T-helper 9 cell (primary cell): ENCODE data around the gene EGFLAM.
"Not testable (repeated sequence)": the region's sequence is repeated elsewhere in the genome, so short reads cannot be mapped to it uniquely, and the experiment has no call there.

ENCODE experiments used
- DNase-seq: peaks from one replicate; pipeline ENCODE4 v3.0.0-alpha.2; 2020

Gene EGFLAM

DNA sequence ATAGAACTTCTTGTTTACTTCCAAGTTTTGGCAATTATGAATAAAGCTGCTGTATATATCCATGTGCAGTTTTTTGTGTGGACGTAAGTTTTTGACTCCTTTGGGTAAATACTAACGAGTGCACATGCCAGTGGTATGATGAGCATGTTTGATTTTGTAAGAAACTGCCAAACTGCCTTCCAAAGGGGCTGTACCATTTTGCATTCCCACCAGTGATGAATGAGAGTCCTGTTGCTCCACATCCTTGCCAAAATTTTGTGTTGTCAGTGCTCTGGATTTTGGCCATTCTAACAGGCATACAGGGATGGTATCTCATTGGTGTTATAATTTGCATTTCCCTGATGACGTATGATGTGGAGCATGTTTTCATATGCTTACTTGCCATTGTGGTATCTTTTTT is 73.5 kb downstream of the EGFLAM start:
- DNase-seq = no peak

DNA sequence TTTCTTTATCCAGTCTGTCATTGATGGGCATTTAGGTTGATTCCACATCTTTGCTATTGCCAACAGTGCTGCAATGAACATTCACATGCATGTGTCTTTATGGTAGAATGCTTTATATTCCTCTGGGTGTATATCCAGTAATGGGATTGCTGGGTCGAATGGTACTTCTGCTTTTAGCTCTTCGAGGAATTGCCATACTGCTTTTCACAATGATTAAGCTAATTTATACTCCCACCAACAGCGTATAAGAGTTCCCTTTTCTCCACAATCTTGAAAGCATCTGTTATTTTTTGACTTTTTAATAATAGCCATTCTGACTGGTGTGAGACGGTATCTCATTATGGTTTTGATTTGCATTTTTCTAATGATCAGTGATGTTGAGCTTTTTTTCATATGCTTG is 74.8 kb downstream of the EGFLAM start:
- not testable (repeated sequence) for DNase-seq

DNA sequence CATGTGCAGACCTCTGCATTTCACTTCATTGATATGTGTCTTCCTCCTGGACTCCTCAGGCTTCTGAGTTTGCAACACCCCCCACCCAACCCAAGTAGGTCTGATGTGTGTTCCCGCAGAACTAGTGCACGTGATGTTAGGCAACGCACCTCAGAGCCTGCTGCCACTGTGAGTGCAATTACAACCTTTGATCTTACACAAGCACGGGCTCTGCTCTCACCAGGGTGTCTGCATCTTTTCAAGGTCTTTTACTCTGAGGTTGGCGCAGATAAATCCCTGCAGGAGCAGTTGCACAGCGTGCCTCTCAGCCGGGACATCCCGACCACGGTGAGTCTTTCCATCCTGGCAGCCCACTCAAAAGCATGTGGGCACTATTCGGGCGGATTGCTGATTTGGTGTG is 80.1 kb downstream of the EGFLAM start:
- DNase-seq = no peak

DNA sequence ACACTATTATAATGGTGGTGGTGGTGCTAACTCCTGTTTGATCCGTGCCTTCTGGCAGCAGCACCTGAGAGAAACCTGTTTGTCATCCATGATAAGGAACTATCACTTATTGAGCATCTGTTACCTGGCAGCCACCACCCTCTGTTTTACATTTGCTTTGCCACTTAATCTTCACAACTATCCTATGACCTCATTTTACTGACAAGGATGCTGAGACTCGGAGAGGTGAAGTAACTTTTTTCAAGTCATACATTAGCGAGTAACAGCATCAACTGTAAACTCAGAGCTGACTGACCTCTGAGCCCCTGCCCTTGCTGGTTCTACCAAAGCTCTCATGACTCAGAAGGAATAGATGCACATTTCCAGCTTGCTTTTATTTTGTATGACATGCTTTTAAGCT is 81.1 kb downstream of the EGFLAM start:
- DNase-seq = no peak

DNA sequence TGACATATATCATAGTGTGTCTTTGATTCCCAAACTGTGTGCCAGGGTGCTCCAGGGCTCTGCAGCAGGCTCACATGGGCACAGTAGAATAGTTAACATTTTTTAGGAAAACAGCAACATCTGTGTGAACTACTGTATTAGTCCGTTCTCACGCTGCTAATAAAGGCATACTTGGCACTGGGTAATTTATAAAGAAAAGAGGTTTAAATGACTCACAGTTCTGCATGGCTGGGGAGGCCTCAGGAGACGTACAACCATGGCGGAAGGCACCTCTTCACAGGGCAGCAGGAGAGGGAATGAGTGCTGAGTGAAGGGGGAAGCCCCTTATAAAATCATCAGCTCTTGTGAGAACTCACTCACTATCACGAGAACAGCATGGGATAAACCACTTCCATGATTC is 82.7 kb downstream of the EGFLAM start:
- no peak for DNase-seq

DNA sequence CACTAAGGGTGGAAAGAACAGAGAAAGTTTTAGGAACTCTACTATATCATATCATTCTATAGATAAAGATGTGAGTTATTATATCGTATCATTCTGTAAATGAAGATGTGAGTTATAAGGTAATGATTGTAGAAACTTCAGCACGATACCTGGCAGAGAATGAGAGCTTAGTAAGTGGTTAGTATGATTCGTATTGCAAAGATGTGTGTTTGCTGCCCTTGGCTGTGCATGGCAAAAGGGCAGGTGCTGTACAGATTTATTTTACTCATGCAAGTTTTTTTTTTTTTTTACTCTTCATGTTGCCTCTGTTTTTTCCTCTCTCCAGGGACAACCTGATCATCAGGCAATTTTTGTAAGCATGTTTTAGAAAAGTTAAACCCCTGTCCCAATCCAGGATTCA is 83.3 kb downstream of the EGFLAM start:
- no peak for DNase-seq

DNA sequence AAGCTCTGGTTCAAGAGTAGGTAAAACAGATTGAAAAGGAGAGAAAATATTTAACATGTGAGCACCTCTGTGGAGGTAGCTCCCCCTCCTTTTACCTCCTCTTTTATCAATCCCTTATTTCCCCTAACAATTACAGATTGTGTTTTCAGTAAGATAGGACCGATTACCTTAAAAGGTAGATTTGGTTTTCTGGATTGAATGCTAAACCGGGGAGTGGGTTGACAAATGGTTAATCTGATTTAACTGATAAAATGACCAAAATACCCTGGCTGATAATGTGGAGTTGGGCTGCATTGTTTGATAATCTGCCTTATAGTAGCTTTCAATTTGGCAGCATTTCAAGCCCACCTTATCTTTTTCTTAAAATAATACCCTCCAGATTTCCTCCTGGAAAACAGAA is 83.9 kb downstream of the EGFLAM start:
- no peak for DNase-seq

DNA sequence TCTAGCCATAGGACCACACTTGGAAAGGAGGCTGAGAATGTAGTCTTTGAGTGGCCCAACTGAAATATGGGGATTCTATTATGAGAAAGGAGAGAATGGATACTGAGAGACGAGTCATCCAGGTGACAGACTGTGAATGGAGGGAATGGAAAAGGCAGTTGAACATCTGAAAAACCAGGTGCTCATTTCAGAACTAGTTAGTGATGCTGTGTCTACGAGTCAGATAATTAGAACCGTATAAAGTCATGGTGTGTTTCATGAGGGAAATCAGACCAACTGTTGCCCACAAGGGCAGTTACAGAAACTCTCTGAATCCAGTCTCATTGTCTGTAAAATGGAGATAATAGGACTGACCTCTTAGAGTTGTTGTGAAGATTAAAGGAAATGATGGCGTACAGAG is 86.5 kb downstream of the EGFLAM start:
- DNase-seq = no peak

DNA sequence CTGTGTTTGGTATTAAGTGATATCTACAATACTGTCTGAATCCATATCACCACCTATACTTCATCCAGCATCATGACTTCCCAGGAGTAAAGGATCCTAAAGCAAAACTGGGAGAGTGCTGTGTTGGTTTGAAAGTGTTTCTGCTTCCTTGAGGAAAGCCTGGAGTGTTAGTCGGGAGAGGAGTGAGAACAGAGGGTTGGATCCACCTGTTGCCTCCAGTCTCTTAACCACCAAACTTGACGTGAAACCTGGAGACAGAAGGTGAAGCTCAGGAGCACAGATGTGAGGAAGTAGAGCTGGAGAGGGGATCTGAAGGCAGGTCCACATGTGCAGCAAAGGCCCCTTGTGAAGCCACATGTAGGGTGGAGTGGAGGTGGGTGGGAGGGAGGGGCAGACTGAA is 88.2 kb downstream of the EGFLAM start:
- no peak for DNase-seq

DNA sequence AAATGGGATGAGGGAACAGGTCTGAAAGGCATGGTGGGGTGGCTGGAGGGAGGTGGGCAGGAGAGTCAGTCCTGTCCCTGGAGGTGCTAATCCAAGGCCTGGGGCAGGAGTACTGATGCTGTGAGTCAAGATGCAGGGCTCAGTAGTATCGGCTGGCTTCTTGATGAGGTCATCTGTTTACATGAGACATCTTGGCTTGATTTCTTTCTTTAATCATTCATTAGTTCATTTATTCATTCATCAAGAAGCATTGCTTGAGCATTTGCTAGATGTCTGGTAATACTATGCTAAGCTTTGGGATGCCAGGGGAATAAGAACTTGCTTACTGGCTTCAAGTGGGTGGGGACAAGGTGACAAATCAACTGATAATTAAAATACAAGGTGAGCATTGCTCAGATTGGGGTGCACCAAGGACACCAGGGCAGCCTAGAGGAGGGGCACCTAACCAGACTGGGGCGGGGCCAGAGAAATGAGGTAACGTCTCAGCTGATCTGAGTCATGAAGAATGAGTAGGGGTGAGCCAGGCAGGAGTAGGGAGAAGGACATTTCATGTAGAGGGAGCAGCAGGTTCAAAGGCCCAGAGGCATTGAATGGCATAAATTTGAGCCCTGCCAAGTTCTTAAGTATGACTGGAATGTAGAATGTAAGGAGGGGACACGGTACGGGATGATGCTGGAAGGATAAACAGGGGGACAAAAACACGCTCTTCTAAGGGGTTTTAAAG is 88.8 kb downstream of the EGFLAM start:
- DNase-seq = no peak

DNA sequence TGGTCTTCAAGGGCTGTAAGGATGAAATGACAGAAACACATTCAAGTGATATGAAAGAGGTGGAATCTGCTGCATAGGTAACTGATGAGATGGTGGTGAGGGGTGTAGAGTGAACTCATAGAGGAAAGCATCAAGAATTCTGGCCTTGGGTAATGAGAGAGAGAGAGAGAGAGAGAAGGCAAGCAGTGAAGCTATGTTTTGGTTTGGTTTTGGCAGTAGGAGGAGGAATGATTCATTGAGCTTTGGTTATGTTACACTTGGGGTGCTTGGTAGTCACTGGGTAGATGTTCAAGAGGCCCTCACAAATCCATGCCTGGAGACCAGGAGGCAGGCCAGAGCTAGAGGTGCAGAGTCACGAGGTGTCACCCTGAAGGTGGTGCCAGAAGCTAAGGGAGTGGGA is 89.5 kb downstream of the EGFLAM start:
- no peak for DNase-seq

DNA sequence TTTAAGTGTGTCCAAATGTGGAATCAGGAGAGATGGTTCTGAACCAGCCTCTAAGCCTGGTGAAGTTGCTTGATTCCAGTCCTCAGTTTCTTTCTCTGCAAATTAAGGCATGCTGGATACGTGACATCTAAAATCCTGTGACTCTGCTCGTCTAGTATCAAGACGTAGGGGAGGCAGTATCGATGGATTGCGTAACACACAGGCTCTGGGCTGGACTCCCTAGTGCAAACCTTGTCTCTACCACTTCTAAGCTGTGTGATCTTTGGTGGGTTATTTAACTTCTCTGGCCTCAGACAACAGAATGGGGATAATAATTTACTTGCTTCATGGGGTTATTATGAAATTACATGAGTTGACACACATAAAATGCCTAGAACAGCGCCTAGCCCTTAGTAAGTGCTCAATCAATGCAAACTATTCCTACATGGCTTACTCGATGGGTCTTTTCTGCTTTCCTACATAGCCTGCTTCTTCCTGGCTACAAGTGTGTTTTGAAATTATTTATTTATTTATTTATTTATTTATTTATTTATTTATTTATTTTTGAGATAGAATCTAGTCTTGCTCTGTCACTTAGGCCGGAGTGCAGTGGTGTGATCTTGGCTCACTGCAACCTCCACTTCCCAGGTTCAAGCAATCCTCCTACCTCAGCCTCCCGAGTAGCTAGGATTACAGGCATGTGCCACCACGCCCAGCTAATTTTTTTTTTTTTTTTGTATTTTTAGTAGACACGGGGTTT is 102.1 kb downstream of the EGFLAM start:
- DNase-seq = no peak

DNA sequence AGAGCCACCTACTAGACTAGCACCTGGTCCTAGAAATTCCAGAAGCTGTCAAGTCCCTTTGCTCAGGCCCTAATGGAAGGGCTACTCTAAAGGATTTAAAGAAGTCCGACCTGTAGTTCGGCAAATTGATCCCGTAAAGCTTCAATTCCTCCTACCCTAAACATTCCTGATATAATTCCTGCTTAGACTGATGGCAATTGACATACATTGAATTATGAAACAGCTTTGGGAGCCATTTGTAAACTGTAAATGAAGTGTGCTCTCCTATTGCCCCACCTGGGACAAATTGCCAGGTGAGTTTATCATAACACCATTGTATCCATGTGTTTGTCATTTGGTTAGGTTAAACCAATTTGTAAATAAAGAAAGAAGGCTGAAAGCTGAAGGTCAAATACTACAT is 104.4 kb downstream of the EGFLAM start:
- no peak for DNase-seq

DNA sequence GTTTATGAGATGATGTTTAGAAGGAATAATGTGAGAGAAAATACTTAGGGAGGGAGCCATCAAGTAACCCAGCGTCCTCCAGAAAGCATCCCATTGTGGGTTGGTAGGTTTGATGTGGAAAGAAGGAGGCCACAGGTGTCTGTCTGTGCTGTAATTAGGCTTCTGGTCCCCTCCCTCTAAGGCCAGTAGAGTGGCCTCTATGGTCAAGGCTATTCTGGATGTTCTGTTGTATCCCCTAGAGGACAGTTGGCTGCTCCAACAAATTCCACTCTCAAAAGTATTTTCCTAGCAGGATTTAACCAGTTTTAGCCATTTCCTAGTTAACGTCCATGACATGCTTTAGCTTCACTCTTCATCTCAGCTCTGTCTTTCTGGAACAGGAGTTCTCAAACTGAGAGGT is 106.5 kb downstream of the EGFLAM start:
- no peak for DNase-seq

DNA sequence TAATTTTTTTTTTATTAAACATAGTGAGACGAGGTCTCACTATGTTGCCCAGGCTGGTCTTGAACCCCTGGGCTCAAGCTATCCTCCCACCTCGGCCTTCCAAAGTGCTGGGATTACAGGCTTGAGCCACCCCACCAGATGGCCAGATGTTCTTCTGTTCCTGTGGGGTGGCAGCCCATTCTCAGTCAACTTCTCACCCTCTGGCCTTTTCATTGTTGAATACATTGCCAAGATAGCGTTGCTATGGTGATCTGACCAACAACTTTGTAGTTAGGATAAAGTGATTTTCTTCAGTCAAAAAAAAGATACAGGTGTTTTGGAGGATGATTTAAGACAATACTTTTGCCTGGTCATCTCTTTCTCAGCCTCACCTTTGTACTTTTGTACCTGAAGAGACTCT is 109.1 kb downstream of the EGFLAM start:
- no peak for DNase-seq

DNA sequence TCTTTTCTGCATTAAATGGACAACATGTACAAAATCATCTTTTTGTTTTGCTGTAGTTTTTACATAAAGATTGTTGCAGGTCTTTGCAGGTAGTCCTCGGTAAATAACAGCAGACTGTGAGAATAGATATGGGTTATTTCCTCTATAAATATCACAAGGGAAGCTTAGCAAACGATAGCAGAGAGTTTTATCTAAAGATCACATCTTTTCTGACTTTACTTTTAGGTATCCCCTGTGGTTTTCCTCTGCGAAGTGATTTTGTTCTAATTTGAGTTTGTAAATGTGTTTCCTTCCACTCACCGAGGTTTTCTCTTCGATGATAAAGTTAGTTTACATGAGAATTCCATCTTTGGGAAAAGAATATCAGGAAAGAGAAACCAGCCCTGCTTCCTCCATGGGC is 109.6 kb downstream of the EGFLAM start:
- DNase-seq = no peak

DNA sequence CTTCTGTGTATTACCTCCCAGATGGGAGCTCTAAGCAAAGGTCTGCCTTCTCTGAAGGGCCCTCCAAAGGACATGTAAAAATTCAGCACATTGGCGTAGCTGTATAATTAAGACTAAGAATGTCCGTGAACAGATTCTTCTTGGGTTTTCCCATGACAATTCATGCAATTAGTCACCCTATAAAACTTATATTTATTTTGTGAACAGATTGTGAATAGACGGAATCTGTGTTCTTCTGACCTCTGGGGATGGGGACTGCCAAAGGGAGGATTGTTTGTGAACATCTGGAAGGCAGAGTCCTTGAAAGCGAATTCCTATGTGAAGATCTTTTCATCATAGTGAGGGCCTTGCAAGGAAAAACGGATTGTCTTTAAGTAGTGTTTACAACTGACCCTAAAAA is 111.3 kb downstream of the EGFLAM start:
- DNase-seq = no peak

DNA sequence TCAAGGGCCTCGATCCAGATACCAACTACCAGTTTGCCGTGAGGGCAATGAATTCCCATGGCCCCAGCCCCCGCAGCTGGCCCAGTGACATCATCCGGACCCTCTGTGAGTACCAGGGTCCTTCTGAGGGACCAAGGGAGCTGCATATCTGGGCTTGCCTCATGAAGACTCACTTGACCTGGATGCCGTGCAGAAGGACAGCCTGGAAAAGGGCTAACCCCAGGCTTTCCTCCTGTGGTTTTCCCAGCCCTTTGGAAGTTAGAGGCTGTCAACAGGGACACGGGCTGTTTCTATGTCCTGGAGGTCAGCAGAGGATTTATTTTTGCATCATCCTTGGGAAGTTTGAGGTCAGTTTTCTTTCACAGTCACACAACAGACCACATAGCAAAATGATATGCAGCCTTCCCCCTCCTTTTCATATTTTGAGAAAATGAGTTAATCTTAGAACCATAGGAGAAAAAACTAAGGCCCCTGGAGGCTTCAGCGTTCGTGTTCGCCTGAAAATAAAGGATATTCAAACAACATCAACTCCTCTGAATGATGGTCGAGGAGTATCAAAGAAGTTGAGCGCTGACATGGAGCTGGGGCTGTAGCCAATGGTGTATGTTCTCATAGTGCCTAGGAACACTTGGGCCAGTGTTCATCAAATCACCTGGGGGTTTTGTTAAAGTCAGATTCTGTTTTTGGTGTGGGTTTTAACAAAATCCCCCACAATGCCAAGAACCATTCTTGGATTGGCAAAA is 112.2 kb downstream of the EGFLAM start:
- DNase-seq = no peak

DNA sequence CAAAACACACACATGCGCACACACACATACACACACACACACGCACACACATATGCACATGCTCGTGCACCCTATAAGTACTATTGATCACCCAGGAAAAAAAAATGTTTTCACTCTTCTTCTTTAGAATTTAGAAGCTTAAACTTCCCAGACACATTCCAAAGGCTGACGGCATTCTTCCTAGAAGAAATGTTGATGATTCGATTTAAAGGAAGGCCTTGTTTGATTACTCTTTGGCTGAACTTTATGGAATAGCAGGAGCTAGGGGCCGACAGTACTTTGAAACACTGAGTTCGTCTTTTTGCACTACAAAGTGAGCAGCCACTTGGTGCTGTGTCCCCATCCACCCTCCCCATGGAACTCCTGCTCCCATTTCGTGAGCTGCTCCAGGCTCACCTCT is 113.2 kb downstream of the EGFLAM start:
- DNase-seq = no peak

DNA sequence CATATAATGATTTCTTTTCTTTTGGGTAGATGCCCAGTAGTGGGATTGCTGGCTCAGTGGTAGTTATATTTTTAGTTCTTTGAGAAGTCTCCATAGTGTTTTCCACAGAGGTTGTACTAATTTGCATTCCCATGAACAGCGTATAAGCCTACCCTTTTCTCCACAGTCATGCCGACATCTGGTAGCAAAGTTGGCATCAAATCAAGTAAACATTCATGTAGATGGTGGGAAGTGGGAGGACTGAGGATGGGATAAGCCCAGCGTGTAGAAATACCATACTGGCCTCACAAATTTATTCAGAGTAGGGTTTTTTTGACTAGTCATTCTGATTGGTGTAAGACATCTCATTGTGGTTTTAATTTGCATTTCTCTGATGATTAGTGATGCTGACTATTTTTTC is 115.4 kb downstream of the EGFLAM start:
- DNase-seq = no peak

DNA sequence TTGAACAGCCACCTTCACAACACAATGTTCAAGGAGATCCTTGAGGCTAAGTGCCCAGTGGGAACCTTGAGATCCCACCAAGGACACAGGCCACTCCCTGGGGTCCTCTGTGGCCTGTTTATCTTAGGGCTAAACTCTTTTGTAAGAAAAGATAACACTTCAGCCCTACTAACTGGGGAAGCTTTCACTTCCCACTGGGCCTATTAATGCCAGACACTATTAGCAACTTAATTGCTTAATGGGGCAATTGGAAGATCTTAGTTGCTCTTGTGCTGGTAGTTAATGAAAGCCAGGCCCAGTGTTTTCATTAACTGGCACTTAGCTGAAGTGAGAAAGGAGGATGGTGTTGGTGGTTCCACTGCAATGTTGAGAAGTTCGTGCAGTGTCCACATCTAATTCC is 117.1 kb downstream of the EGFLAM start:
- no peak for DNase-seq

DNA sequence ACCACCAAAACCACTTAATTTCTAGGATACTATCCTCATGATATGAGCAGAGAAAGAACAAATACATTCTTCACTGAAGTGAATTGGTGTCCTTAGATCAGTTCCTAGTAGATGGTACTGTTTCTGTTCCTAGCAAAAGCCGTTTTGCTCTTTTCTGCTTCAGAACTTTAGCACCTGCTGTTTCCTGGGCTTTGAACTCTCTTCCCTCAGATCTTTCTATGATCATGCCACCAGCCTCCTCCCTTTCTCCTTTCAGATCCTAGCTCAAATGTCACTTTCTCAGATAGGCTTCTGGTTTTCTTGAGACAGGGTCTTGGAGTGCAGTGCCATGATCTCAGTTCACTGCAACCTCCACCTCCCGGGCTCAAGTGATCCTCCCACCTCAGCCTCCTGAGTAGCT is 118.0 kb downstream of the EGFLAM start:
- DNase-seq = no peak

DNA sequence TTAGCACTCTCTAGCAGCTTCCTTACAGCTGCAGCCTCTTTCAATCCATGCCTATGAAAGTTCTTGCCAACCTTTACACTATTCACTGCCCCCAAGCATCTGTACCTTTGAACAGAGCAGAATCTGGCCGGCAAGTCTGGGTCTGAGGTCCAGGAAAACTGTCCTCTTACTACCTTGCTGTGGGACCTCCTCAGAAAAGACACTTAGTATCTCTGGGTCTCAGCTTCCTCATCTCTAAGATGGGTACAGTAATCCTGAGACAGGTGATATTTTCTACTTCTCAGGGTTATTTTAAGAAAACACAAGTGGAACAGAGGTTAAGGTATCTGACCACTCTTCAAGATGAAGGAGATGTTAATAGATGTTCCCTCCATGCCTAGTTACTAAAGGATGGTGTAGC is 120.2 kb downstream of the EGFLAM start:
- DNase-seq = no peak

DNA sequence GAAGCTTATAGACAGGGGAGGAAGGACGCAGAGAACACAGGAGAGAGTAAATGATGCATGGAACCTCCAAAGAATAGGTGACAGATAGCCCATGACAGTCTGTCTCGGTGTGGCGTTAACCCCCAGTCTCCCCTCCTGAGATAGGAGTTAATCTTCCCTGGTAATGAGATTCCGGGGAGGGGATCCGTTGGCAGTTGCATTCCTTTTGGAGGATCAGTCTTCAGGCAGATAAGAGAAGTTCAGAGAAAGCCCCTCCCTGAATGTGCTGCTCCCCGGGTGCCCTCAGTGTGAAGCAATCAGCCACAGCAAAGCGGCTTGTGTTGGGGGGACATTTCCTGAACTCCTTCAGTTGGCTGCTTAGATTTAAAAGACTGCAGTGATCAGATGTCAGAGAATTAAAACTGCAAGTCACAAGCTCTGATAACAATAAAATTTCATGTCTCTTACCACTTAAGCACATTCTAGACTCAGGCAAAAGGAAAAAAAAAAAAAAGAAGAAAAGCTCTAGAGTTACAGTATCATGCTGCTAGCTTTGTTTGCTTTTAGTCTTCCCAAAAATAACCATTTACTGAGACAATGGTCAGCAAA is 121.1 kb downstream of the EGFLAM start:
- DNase-seq = no peak
